ENCODE measurements around the gene GOT1. TPM values are rescaled to one million over a fixed set of nuclear protein-coding genes. Genes with fewer than 3 reads are reported as not detected.

GOT1 gene
- total RNA-seq, 1 experiment from 2014 or later: 56.8 TPM

DNA sequence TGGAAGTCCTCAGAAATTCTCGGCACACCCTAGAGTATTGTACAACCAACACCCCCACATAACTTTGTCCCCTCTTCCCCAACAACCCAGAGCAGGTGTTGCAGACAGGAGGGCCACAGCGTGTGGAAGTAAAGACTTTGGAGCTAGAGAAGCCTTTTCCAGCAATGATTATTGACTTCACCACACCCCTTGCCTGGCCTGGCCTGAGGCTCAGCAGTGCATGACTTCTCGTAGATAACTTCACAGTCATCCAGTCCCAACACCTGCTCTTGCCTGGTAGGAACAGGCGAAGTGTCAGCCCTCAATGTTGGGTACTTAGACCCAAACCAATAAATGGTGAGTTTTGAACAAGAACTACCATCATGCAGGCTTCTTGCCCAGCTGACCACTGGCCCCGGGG is 36.7 kb downstream of the GOT1 start (continued):
- no peak for TF ChIP-seq RORB (CRISPR knock-in tag; IDR thresholded peaks at IDR 0.05)

DNA sequence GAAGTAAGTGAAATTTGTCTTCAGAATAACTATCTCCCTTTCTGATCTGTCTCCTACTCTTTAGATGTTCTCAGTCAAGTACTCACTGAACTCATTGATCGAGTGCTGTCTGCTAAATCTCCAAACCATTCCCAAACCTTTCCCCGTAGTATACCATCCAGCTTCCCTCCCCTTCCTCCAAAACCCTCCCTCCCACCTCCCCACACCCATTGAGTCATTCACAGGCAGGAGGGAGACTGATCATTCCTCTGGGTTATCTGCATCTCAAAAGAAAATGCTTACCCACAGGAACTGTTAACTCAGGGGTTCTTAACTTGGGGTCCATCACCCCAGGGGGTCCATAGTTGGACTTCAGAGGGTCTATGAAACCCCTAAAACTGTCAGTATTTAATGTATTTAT is 37.4 kb downstream of the GOT1 start:
- Mint-ChIP-seq H3K27ac (peak overlapping the region; percentile 47; the same call in 1 of the 2 replicates), H3K9me3 (no peaks in the 10 kb centered on the region), H3K4me1 (peaks cover 46% of the 10 kb centered on the region), H3K36me3 (peaks cover 11% of the 10 kb centered on the region), H3K4me3 (peak overlapping the region; percentile 70), H3K27me3 (ENCODE audit: low read depth) (no peaks in the 10 kb centered on the region)
- TF ChIP-seq KAT7 (CRISPR knock-in tag; IDR thresholded peaks at IDR 0.05; ENCODE audit: borderline replicate concordance): no peak
- no peak for TF ChIP-seq ZBTB43 (CRISPR knock-in tag; IDR thresholded peaks at IDR 0.05)
- POLR2A ChIA-PET: interaction anchor here (0.7 kb wide), 1 partner anchor 38 kb away, joined by 5 read pairs; the partner anchor contains the start of gene GOT1
- CTCF ChIA-PET: interaction anchor here (0.7 to 2.3 kb wide), 9 partner anchors 11 to 219 kb away, joined by 3 to 15 read pairs (median 5); partner anchors contain the start of genes CNNM1 and GOT1
- ATAC-seq (peak; percentile 74), DNase-seq (ENCODE audit: low spot score) (peak; percentile 24)

- POLR2A ChIA-PET: interaction anchor here (1.0 kb wide), 1 partner anchor 39 kb away, joined by 4 read pairs; the partner anchor contains the start of gene GOT1
- H3K36me3 Mint-ChIP-seq: no peaks in the 10 kb centered on the region
- DNase-seq (ENCODE audit: low spot score) (no peak), ATAC-seq (no peak)
- H3K27me3 Mint-ChIP-seq (ENCODE audit: low read depth): no peaks in the 10 kb centered on the region
- H3K27ac Mint-ChIP-seq: no peak overlapping the region
- H3K4me3 Mint-ChIP-seq: no peak overlapping the region
- peaks cover 45% of the 10 kb centered on the region for H3K4me1 Mint-ChIP-seq
- CTCF ChIA-PET: interaction anchor here (1.6 to 2.3 kb wide), 3 partner anchors 13 to 45 kb away, joined by 5 to 13 read pairs (median 5); partner anchors contain the start of gene GOT1
- TF ChIP-seq JUN (CRISPR knock-in tag; IDR thresholded peaks at IDR 0.05): no peak
- no peaks in the 10 kb centered on the region for H3K9me3 Mint-ChIP-seq
Measured at GRCh38 chr10:99391346-99391745, 39.1 kb downstream of the GOT1 start.

GRCh38 chr10:99389729-99390480 is 40.5 kb downstream of the GOT1 start:
- ChIA-PET CTCF (no interaction called here), POLR2A (interaction anchor here (0.7 kb wide), 1 partner anchor 68 kb away, joined by 3 read pairs; no protein-coding TSS in a partner anchor)
- Mint-ChIP-seq H3K36me3 (no peaks in the 10 kb centered on the region), H3K27me3 (ENCODE audit: low read depth) (no peaks in the 10 kb centered on the region), H3K9me3 (no peaks in the 10 kb centered on the region), H3K4me3 (no peak overlapping the region), H3K27ac (no peak overlapping the region), H3K4me1 (peaks cover 43% of the 10 kb centered on the region)
- TF ChIP-seq FOXK1 (CRISPR knock-in tag; IDR thresholded peaks at IDR 0.05): no peak
- DNase-seq (ENCODE audit: low spot score): no peak
- ATAC-seq: no peak

- no peaks in the 10 kb centered on the region for H3K27me3 Mint-ChIP-seq (ENCODE audit: low read depth)
- peaks cover 21% of the 10 kb centered on the region for H3K4me1 Mint-ChIP-seq
- H3K9me3 Mint-ChIP-seq: no peaks in the 10 kb centered on the region
- H3K4me3 Mint-ChIP-seq: no peak overlapping the region
- ChIA-PET CTCF (no interaction called here), POLR2A (no interaction called here)
- no peak for DNase-seq (ENCODE audit: low spot score)
- no peak for ATAC-seq
- no peak overlapping the region for H3K27ac Mint-ChIP-seq
- TF ChIP-seq FOXJ3 (CRISPR knock-in tag; IDR thresholded peaks at IDR 0.05; ENCODE audit: borderline replicate concordance) (no peak), ATF6 (CRISPR knock-in tag; IDR thresholded peaks at IDR 0.05) (no peak), ZNF232 (CRISPR knock-in tag; IDR thresholded peaks at IDR 0.05) (no peak), JUN (CRISPR knock-in tag; IDR thresholded peaks at IDR 0.05) (no peak), NR2C2 (CRISPR knock-in tag; IDR thresholded peaks at IDR 0.05) (no peak), MLX (CRISPR knock-in tag; IDR thresholded peaks at IDR 0.05) (no peak), AFF4 (CRISPR knock-in tag; IDR thresholded peaks at IDR 0.05; ENCODE audit: borderline replicate concordance) (no peak)
- TF ChIP-seq, protein P1, sequence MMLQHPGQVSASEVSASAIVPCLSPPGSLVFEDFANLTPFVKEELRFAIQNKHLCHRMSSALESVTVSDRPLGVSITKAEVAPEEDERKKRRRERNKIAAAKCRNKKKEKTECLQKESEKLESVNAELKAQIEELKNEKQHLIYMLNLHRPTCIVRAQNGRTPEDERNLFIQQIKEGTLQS (CRISPR knock-in tag; conservative IDR thresholded peaks at IDR 0.05): no peak
- no peaks in the 10 kb centered on the region for H3K36me3 Mint-ChIP-seq
Measured at GRCh38 chr10:99387541-99387940, 42.9 kb downstream of the GOT1 start.
